ENCODE data around the gene RTCA.

GRCh38 chr1:100217834-100218233 is 48.2 kb upstream of the RTCA start:
- TF ChIP-seq CTCF (IDR thresholded peaks at IDR 0.05) = no peak
- TF ChIP-seq POLR2A (IDR thresholded peaks at IDR 0.05) = no peak

All from heart left ventricle (tissue), 13 donors.